ENCODE results near the gene SLC2A1.

The SLC2A1 gene

GRCh38 chr1:42958488-42959319 lies at the start of gene SLC2A1:
TSS of gene SLC2A1 (minus strand) at chr1:42958868. CDS start at chr1:42958651, 217 bp downstream.
- in situ Hi-C loops (cut with MboI; ENCODE audit: low sequenced_read_pairs): no loop called here

GRCh38 chr1:43007377-43008114 lies 48.9 kb upstream of the SLC2A1 start:
- in situ Hi-C loops (cut with MboI; ENCODE audit: low sequenced_read_pairs): no loop called here

DNA sequence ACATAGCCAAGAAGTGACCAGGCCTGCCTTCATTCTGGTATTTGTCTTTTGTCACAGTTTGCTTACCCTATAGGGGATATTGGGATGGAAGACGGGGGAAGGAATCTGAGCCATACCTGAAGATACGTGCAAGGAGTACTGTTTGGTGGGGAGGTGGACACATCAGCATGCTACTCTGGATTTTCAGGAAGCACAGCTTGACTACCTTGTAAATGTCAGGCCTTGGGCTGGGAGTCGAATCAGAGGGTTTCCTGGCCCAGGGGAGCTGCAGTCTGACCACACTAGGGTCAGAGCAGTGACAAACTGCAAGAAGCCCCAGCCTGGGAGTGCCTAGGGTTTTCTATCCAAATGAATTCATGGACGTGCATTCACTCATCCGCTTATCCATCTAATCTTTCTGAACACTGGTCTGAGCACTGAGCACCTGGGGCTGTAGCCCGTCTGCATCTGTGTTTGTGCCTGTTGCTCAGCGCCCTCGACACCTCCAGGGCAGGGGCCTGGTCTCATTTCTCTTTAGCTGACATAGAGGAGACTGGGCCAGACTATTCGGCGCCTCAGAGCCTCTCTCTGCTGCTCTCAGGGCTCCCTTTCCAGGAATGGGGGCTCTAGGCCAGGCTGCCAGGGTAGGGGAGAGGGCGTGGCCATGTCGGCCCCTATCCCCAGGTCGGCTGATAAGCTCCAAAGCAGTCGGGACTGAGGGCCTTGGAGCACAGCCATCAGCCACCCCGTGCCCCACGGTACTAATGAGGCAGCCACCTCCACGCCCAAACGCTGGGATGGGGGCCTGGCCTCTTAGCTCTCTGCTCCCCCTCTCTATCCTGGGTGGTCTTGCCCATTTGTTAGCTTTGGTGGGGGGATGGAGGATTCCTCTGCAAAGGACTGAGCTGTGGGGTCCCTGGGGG lies 47.0 kb upstream of the SLC2A1 start:
- in situ Hi-C loops (cut with MboI; ENCODE audit: low sequenced_read_pairs): no loop called here

GRCh38 chr1:43004587-43005459 lies 46.2 kb upstream of the SLC2A1 start:
- in situ Hi-C loops (cut with MboI; ENCODE audit: low sequenced_read_pairs): no loop called here

DNA sequence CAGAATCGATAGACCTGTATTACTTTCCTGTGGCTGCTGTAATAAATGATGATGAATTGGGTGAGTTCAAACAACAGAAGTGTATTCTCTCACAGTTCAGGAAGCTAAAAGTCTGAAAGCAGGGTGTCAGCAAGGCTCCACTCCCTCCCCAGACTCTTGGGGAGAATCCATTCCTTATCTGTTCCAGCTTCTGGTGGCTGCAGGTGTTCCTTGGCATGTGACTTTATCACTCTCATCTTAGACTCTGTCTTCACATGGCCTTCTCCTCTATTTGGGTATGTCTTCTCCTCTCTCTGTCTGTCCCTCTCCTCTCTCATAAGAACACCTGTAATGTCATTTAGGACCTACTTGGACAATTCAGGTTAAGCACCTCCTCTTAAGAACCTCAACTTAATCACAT lies 44.1 kb upstream of the SLC2A1 start:
- in situ Hi-C loops (cut with MboI; ENCODE audit: low sequenced_read_pairs): no loop called here

GRCh38 chr1:43002116-43002515 lies 43.4 kb upstream of the SLC2A1 start:
- in situ Hi-C loops (cut with MboI; ENCODE audit: low sequenced_read_pairs): no loop called here

DNA sequence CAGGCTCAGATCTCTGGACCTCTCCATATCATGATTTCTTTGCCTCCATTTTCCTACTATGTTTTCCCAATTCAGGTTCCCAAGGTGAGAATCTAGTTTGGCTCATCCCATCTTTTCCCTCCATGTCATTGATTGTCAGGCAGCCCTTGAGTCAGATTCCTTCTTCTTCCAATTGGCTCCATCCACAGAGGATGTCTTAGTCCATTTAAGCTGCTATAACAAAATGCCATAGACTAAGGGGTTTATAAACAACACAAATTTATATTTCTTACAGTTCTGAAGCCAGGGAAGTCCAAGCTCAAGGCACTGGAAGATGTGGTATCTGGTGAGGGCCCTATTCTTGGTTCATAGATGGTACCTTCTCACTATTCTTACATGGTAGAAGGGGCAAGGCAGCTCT lies 42.8 kb upstream of the SLC2A1 start:
- in situ Hi-C loops (cut with MboI; ENCODE audit: low sequenced_read_pairs): no loop called here

GRCh38 chr1:43000271-43000670 lies 41.6 kb upstream of the SLC2A1 start:
- in situ Hi-C loops (cut with MboI; ENCODE audit: low sequenced_read_pairs): no loop called here

DNA sequence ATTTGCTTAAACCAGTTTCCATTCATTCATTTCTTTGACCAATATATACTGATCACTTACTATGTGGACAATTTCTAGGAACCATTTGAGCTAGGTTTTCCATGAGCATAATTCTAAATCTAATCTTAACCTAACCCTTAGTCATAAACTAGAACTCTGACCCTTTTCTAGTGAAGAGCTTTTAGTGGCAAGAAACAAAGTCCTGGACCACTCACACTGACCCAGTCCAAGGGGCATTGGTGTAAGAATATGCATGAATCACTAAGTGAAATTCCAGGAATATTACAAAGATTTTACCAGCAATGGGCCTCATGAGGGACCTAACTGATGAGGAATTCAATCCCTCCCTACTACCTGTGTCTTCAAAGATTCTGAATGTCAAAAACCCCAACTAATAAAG lies 40.6 kb upstream of the SLC2A1 start:
- in situ Hi-C loops (cut with MboI; ENCODE audit: low sequenced_read_pairs): no loop called here

- in situ Hi-C loops (cut with MboI; ENCODE audit: low sequenced_read_pairs): no loop called here
These were observed 39.7 kb upstream of the SLC2A1 start for GRCh38 chr1:42998386-42998785.

DNA sequence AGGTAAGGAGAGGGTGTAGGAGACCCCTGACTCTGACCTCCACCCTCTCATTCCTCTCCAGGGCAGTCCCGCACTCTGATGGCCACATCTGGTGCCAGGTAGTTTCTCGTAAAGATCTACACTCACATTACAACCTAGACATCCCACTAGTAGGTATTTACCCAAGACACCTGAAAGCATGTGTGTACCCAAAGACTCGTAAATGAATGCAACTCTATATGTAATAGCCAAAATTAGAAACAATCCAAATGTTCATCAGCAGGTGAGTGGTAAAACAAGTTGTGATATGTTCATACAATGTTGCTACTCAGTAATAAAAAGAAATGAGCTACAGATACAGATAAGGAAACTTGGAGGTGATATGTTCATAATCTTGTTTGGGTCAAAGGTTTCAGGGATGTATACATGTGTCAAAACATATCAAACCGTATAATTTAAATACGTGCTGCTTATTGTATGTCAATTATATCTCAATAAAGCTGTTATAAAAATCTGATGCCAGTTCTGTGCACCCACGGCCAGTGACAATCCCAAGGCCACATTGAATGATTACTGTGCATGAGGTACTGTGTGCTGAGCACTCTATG lies 37.8 kb upstream of the SLC2A1 start:
- in situ Hi-C loops (cut with MboI; ENCODE audit: low sequenced_read_pairs): no loop called here

DNA sequence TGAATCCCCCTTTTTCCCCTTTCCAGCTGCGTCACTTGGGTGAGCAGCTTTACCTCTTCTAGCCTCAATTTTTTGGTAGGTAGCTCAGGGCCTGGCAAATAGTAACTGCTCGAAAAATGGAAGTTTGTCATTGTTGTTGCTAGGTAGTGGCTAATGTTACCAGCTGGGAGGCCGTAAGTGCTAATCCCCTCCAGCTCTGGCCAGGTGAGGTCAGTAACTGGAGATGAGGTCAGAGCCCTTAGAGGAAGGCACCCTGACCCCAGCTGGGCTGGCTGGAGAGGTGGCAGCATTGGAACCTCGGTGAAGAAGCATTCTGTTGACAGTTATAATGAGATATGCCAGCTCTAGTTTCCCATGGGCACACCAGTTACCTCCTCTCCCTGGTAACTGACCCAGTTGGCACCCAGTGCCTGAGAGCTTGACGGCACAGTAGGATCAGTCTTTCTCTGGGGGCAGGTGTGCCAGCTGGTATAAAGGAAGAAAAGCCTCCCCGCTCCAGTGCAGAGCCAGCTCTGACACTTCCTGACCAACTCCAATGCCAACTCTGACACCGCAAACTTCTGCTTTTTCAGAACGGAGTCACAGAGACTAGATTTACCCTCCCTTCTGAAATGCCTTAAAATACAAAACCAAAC lies 35.0 kb upstream of the SLC2A1 start:
- in situ Hi-C loops (cut with MboI; ENCODE audit: low sequenced_read_pairs): no loop called here

- in situ Hi-C loops (cut with MboI; ENCODE audit: low sequenced_read_pairs): no loop called here
These were observed 33.4 kb upstream of the SLC2A1 start for GRCh38 chr1:42992054-42992571.

- in situ Hi-C loops (cut with MboI; ENCODE audit: low sequenced_read_pairs): no loop called here
These were observed 32.2 kb upstream of the SLC2A1 start for GRCh38 chr1:42990757-42991346.

DNA sequence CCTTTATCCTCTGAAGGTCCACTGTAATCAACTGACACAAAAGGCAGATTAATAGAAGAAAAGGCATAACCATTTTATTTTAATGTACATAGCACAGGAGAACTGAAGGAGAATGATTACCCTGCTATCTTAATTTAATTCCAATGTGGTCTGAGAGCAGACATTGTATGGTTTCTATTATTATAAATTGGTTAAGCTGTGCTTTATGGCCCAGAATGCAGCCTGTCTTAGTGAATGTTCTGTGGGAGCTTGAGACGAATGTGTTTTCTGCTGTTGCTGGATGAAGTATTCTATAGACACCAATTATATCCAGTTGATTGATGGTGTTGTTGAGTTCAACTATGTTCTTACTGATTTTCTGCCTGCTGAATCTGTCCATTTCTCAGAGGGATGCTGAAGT lies 25.0 kb upstream of the SLC2A1 start:
- in situ Hi-C loops (cut with MboI; ENCODE audit: low sequenced_read_pairs): no loop called here

DNA sequence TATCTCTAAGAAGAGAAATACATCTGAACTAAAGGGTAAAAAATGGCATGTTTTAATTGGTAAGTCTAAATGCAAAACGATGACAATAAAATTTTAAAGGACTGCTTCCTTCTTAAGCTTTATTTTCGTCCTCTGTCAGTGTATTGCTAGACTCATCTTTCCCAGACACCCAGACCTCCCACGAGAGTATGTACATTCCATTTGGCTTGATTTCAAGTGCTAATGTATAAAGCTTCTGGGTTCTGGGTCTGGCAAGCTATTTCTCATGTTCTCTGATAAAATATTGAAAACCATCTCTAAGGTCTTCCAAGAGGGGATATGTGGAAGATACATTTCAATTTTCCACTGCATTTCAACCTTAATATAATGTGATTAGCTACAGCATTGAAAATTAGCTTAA lies 24.6 kb upstream of the SLC2A1 start:
- in situ Hi-C loops (cut with MboI; ENCODE audit: low sequenced_read_pairs): no loop called here

- in situ Hi-C loops (cut with MboI; ENCODE audit: low sequenced_read_pairs): no loop called here
These were observed 24.0 kb upstream of the SLC2A1 start for GRCh38 chr1:42982641-42983040.

DNA sequence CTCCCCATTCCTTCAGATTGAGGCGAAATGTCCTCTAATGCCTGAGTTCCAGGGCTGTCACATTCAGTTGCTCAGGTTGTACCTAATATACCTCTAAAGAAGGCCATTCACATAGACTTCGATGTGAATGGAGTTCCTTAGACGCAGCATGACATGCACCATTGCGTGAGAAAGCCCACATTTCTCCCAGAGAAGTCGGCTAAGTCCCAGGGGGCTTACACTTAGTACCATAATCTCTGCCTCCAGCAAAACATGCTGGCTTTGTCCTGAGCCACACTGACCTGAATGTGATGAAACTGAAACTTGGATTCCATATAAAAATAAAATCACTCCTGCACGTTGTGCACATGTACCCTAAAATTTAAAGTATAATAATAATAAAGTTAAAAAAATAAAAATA lies 23.2 kb upstream of the SLC2A1 start:
- in situ Hi-C loops (cut with MboI; ENCODE audit: low sequenced_read_pairs): no loop called here

- in situ Hi-C loops (cut with MboI; ENCODE audit: low sequenced_read_pairs): no loop called here
These were observed 22.7 kb upstream of the SLC2A1 start for GRCh38 chr1:42981255-42981805.

Measured in HL-60/S4 treated with retinoic acid at 250 ng/mL for 4 days and 3 days (cell line).